Panc1 (cell line): ENCODE measurements around the gene SH3TC1.

ENCODE experiments used
- TCF7L2 ChIP-seq: IDR thresholded peaks from 2 replicates; pipeline ENCODE4 v1.6.1; 2011; ENCODE audit warnings: mild to moderate bottlenecking, low read depth, low read length, inconsistent platforms
- TF ChIP-seq, protein P1 (sequence below), 2 experiments: IDR thresholded peaks; 2 replicates each; pipeline ENCODE4 v1.6.1; 2011 to 2012; ENCODE audit warnings: low read depth in 2 of 2, control low read depth in 1 of 2, low read length in 1 of 2, mild to moderate bottlenecking in 1 of 2, moderate library complexity in 1 of 2; ENCODE audit not compliant: insufficient read depth in 1 of 2
- TF ChIP-seq, protein P2 (sequence below): fragments of 450-650 bp; IDR thresholded peaks from 2 replicates; pipeline ENCODE4 v1.5.1; 2017; ENCODE audit warnings: mild to moderate bottlenecking

- TF ChIP-seq, protein P1, sequence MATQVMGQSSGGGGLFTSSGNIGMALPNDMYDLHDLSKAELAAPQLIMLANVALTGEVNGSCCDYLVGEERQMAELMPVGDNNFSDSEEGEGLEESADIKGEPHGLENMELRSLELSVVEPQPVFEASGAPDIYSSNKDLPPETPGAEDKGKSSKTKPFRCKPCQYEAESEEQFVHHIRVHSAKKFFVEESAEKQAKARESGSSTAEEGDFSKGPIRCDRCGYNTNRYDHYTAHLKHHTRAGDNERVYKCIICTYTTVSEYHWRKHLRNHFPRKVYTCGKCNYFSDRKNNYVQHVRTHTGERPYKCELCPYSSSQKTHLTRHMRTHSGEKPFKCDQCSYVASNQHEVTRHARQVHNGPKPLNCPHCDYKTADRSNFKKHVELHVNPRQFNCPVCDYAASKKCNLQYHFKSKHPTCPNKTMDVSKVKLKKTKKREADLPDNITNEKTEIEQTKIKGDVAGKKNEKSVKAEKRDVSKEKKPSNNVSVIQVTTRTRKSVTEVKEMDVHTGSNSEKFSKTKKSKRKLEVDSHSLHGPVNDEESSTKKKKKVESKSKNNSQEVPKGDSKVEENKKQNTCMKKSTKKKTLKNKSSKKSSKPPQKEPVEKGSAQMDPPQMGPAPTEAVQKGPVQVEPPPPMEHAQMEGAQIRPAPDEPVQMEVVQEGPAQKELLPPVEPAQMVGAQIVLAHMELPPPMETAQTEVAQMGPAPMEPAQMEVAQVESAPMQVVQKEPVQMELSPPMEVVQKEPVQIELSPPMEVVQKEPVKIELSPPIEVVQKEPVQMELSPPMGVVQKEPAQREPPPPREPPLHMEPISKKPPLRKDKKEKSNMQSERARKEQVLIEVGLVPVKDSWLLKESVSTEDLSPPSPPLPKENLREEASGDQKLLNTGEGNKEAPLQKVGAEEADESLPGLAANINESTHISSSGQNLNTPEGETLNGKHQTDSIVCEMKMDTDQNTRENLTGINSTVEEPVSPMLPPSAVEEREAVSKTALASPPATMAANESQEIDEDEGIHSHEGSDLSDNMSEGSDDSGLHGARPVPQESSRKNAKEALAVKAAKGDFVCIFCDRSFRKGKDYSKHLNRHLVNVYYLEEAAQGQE (IDR thresholded peaks at IDR 0.05; ENCODE audit: insufficient read depth in 1 of 2, low read depth in 2 of 2, low read length in 1 of 2), result no peak
- TF ChIP-seq, protein P2, sequence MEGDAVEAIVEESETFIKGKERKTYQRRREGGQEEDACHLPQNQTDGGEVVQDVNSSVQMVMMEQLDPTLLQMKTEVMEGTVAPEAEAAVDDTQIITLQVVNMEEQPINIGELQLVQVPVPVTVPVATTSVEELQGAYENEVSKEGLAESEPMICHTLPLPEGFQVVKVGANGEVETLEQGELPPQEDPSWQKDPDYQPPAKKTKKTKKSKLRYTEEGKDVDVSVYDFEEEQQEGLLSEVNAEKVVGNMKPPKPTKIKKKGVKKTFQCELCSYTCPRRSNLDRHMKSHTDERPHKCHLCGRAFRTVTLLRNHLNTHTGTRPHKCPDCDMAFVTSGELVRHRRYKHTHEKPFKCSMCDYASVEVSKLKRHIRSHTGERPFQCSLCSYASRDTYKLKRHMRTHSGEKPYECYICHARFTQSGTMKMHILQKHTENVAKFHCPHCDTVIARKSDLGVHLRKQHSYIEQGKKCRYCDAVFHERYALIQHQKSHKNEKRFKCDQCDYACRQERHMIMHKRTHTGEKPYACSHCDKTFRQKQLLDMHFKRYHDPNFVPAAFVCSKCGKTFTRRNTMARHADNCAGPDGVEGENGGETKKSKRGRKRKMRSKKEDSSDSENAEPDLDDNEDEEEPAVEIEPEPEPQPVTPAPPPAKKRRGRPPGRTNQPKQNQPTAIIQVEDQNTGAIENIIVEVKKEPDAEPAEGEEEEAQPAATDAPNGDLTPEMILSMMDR, result no peak
- no peak for TF ChIP-seq TCF7L2
These were observed 70.7 kb downstream of the SH3TC1 start, which contains the start of gene HTRA3 for GRCh38 chr4:8269535-8270417.
